ENCODE measurements around the gene ZFP64.

ZFP64 gene

DNA sequence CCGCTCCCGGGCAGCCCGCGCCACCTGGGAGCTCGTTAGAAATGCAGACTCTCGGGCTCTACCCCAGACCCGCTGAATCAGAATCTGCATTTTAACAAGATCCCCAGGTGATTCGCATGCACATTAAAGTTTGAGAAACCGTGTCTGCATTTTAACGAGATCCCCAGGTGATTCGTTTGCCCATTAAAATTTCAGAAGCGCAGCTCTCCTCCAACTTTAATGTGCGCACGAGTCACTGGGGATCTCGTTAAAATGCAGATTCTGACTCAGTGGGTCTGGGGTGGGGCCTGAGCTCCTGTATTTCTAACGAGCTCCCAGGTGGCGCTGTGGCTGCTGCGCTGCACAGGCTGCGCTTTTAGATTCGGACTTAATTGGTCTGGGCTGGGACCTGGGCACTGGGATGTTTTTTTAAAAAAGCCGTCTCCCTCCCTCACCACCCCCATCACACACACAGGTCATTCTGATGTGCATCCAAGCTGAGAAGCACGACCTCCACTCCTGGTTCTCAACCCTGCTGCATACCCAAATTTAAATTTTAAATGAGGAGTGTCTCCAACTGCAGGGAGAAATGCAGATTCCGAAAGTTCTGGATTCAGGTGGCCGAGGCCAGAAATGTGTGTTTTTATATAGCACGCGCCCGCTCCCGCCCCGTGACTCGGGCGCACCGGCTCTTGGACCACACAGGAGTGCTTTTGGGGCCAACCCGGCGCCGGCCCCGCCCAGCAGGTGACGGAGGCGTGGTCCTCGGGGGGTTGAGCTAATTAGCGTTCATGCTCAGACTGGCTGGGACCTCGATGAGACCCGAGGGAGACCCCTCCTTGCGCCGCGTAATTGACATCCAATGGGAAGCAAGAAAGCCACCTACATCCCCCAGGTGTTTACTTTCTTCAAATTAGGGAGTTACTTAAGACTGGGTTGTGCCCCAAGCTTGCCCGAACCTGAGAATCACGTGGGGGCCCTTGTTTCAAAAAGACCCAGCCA is 85.8 kb downstream of the ZFP64 start:
- TF ChIP-seq SIN3A (IDR thresholded peaks at IDR 0.05; ENCODE audit: borderline replicate concordance, insufficient read depth, low read length) (no peak), REST (IDR thresholded peaks at IDR 0.05; ENCODE audit: insufficient read depth in 1 of 2, low read depth in 2 of 2, low read length in 2 of 2) (no peak), FOXP2 (optimal IDR thresholded peaks at IDR 0.05; ENCODE audit: borderline replicate concordance, extremely low read depth, extremely low read length, insufficient read depth) (no peak), POLR2AphosphoS5 (IDR thresholded peaks at IDR 0.05; ENCODE audit: low read depth, low read length) (no peak), TAF1 (IDR thresholded peaks at IDR 0.05; ENCODE audit: borderline replicate concordance, insufficient read depth, low read length) (no peak)

DNA sequence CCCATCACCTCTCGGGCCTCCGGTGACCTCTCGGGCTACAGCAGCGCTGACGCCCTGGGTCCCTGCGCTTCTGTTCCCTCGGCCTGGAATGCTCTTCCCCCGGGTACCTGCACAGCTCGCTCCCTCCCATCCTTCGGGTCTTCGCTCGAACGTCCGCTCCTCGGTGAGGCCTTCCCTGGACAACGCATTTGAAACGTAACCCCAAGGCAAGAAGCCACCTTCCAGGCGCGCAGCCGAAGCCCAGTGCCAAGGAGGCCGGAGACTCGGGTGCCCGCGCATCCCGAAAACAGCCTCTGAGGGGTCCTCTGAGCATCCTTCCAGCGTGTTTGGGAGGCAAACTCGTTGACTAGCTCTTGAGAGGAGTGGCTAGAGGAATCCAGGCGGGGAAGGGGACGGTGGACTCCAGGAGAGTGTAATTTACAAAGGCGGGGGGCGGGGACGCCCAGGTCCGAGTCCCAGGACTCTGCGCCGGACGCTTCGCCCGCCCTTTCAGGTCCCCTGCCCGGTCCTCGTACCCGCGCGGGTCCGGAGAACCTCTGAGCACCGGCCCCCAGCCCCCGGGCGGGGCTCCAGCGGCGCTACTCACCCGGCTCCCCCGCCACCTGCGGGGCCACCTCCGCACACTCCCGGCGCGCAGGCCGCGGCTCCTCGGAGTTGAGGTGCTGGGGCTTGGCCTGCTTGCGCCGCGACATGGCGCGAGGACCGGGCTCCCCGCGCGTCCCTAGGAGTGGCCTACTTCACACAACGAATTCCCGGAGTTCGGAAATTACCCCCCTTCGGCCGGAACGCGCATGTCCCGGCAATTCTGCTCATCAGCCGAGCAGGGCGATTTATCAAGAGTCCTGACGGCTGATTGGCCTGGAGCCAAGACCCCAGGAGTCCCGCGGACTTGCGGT is 86.8 kb downstream of the ZFP64 start:
- TF ChIP-seq FOXP2 (optimal IDR thresholded peaks at IDR 0.05; ENCODE audit: borderline replicate concordance, extremely low read depth, extremely low read length, insufficient read depth) (no peak), POLR2AphosphoS5 (IDR thresholded peaks at IDR 0.05; ENCODE audit: low read depth, low read length) (no peak), REST (IDR thresholded peaks at IDR 0.05; ENCODE audit: insufficient read depth in 1 of 2, low read depth in 2 of 2, low read length in 2 of 2) (no peak), TAF1 (IDR thresholded peaks at IDR 0.05; ENCODE audit: borderline replicate concordance, insufficient read depth, low read length) (no peak), SIN3A (IDR thresholded peaks at IDR 0.05; ENCODE audit: borderline replicate concordance, insufficient read depth, low read length) (no peak)

- TF ChIP-seq TAF1 (IDR thresholded peaks at IDR 0.05; ENCODE audit: borderline replicate concordance, insufficient read depth, low read length) = no peak
- no peak for TF ChIP-seq FOXP2 (optimal IDR thresholded peaks at IDR 0.05; ENCODE audit: borderline replicate concordance, extremely low read depth, extremely low read length, insufficient read depth)
- no peak for TF ChIP-seq POLR2AphosphoS5 (IDR thresholded peaks at IDR 0.05; ENCODE audit: low read depth, low read length)
- no peak for TF ChIP-seq SIN3A (IDR thresholded peaks at IDR 0.05; ENCODE audit: borderline replicate concordance, insufficient read depth, low read length)
- TF ChIP-seq REST (IDR thresholded peaks at IDR 0.05; ENCODE audit: insufficient read depth in 1 of 2, low read depth in 2 of 2, low read length in 2 of 2) = no peak
Observed at GRCh38 chr20:52103913-52104545, 87.5 kb downstream of the ZFP64 start.

DNA sequence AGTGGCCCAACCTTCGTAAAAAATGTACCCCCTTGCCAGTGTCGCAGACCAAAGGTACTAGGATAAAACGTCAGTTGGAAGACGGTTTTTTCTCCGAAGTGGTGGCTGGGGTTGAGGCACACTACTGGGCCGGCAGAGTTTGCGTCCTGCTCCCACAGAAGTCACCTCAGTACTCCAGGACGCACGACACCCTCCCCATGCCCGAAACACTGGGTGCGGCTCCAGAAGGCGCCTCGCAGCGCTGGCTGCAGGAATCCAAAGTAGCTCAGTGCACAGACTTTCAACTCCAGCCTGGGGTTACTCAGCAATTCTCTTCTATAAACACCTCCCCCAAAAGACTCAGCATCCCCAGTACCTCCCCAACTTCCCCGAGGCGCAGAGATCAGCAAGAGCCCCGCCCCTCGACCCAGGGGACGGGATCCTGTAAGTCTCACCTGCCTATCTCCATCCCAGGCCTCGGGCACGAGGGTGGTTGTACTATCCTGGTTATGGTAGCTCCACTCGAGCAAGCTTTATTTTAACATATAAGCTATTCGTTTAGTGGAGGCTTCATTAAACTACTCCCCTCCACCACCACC is 88.2 kb downstream of the ZFP64 start:
- TF ChIP-seq FOXP2 (optimal IDR thresholded peaks at IDR 0.05; ENCODE audit: borderline replicate concordance, extremely low read depth, extremely low read length, insufficient read depth) (no peak), SIN3A (IDR thresholded peaks at IDR 0.05; ENCODE audit: borderline replicate concordance, insufficient read depth, low read length) (no peak), POLR2AphosphoS5 (IDR thresholded peaks at IDR 0.05; ENCODE audit: low read depth, low read length) (no peak), TAF1 (IDR thresholded peaks at IDR 0.05; ENCODE audit: borderline replicate concordance, insufficient read depth, low read length) (no peak), REST (IDR thresholded peaks at IDR 0.05; ENCODE audit: insufficient read depth in 1 of 2, low read depth in 2 of 2, low read length in 2 of 2) (no peak)

Data from PFSK-1 (cell line).